Measurements from ENCODE around the gene TRO. TPM values are rescaled to one million over a fixed set of nuclear protein-coding genes. Genes with fewer than 3 reads are reported as not detected.

Gene TRO
- total and polyA plus RNA-seq, 2 donors (not counting 1 experiment from before 2014, with no cell fraction given), result 13.0 to 13.6 TPM

DNA sequence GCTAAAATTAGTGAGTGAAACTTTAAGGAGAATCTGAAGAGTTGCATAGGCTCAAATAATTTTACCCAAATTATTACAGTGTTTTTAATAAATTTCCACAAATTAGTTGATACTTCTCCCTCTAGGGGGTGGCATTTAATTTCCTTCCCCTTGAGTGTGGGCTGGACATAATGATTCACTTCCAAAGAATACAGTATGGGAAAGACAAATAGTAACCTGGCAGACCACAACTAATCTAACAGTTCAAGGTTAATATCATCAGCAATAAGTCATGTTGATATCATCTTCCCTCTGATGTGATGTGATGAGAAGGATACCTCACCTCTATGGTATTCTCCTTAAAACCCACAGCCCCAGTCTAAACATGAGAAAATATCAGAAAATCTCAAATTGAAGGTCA, 57.8 kb downstream of the TRO start:
- no peak overlapping the region for H3K27ac ChIP-seq (ENCODE audit: insufficient read depth, low read length)

DNA sequence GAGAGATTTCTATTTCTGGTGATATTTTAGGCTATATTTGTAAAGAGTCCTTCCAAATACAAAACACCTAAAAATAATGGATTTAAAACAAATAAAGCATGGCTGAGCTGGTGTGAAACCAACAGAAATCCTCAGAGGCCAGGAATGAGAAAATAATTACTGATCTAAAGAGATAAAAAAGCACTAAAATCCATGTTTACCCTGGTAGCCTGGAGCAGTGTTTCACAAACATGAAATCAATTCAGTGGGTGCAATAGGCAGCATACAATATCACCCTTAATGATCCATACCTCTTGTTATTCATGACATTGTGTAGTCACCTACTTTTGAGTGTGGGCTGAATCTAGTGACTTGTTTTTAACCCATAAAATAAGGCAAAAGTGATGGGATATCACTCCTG, 58.8 kb downstream of the TRO start:
- Histone ChIP-seq H3K9me3 (ENCODE audit: control insufficient read depth, insufficient read depth, low read depth, low read length) (no peaks in the 10 kb centered on the region), H3K4me2 (ENCODE audit: extremely low read depth, insufficient read depth, low read length) (no peak overlapping the region), H3K9ac (ENCODE audit: insufficient read depth, low read length) (no peak overlapping the region), H3K4me3 (replicated peaks in 1 of 4; ENCODE audit: control extremely low read depth in 1 of 4, insufficient read depth in 1 of 4, low read depth in 3 of 4, low read length in 4 of 4) (no peak overlapping the region), H3K36me3 (ENCODE audit: control insufficient read depth, insufficient read depth, low read length) (no peaks in the 10 kb centered on the region), H3K4me1 (ENCODE audit: control insufficient read depth, extremely low read depth, insufficient read depth, low read length) (no peaks in the 10 kb centered on the region), H3K27ac (ENCODE audit: insufficient read depth, low read length) (no peak overlapping the region), H3K27me3 (ENCODE audit: control insufficient read depth, insufficient read depth, low read length) (no peaks in the 10 kb centered on the region), H3K79me2 (ENCODE audit: control insufficient read depth, insufficient read depth, low read length) (no peaks in the 10 kb centered on the region), H2AFZ (ENCODE audit: low read length) (no peak overlapping the region), H4K20me1 (ENCODE audit: control insufficient read depth, extremely low read depth, insufficient read depth, low read length) (no peaks in the 10 kb centered on the region)
- TF ChIP-seq EZH2 (IDR thresholded peaks at IDR 0.05; ENCODE audit: low read length, missing control alignments) (no peak), CTCF (conservative IDR thresholded peaks at IDR 0.05 in 1 of 2, IDR thresholded peaks at IDR 0.05 in 1 of 2; ENCODE audit: low read depth in 1 of 2, low read length in 2 of 2) (no peak)
- no peak for DNase-seq (ENCODE audit: low read depth in 2 of 2)

More for the DNA sequence above, 57.8 kb downstream of the TRO start:
- H3K9ac ChIP-seq (ENCODE audit: insufficient read depth, low read length), result no peak overlapping the region
- DNase-seq (ENCODE audit: low read depth in 2 of 2), result peak in 1 of 2 donors; percentile 62
- H3K4me2 ChIP-seq (ENCODE audit: extremely low read depth, insufficient read depth, low read length), result no peak overlapping the region
- no peaks in the 10 kb centered on the region for H3K27me3 ChIP-seq (ENCODE audit: control insufficient read depth, insufficient read depth, low read length)
- TF ChIP-seq CTCF (conservative IDR thresholded peaks at IDR 0.05 in 1 of 2, IDR thresholded peaks at IDR 0.05 in 1 of 2; ENCODE audit: low read depth in 1 of 2, low read length in 2 of 2) (no peak), EZH2 (IDR thresholded peaks at IDR 0.05; ENCODE audit: low read length, missing control alignments) (no peak)
- H3K36me3 ChIP-seq (ENCODE audit: control insufficient read depth, insufficient read depth, low read length), result no peaks in the 10 kb centered on the region
- H4K20me1 ChIP-seq (ENCODE audit: control insufficient read depth, extremely low read depth, insufficient read depth, low read length), result no peaks in the 10 kb centered on the region
- H3K4me3 ChIP-seq (replicated peaks in 1 of 4; ENCODE audit: control extremely low read depth in 1 of 4, insufficient read depth in 1 of 4, low read depth in 3 of 4, low read length in 4 of 4), result no peak overlapping the region
- no peak overlapping the region for H2AFZ ChIP-seq (ENCODE audit: low read length)
- H3K9me3 ChIP-seq (ENCODE audit: control insufficient read depth, insufficient read depth, low read depth, low read length), result no peaks in the 10 kb centered on the region
- no peaks in the 10 kb centered on the region for H3K4me1 ChIP-seq (ENCODE audit: control insufficient read depth, extremely low read depth, insufficient read depth, low read length)
- H3K79me2 ChIP-seq (ENCODE audit: control insufficient read depth, insufficient read depth, low read length), result no peaks in the 10 kb centered on the region

- Histone ChIP-seq H3K36me3 (ENCODE audit: control insufficient read depth, insufficient read depth, low read length) (no peaks in the 10 kb centered on the region), H4K20me1 (ENCODE audit: control insufficient read depth, extremely low read depth, insufficient read depth, low read length) (no peaks in the 10 kb centered on the region), H3K27me3 (ENCODE audit: control insufficient read depth, insufficient read depth, low read length) (no peaks in the 10 kb centered on the region), H3K27ac (ENCODE audit: insufficient read depth, low read length) (no peak overlapping the region), H2AFZ (ENCODE audit: low read length) (no peak overlapping the region), H3K4me1 (ENCODE audit: control insufficient read depth, extremely low read depth, insufficient read depth, low read length) (no peaks in the 10 kb centered on the region), H3K9ac (ENCODE audit: insufficient read depth, low read length) (no peak overlapping the region), H3K9me3 (ENCODE audit: control insufficient read depth, insufficient read depth, low read depth, low read length) (no peaks in the 10 kb centered on the region), H3K4me2 (ENCODE audit: extremely low read depth, insufficient read depth, low read length) (no peak overlapping the region), H3K4me3 (replicated peaks in 1 of 4; ENCODE audit: control extremely low read depth in 1 of 4, insufficient read depth in 1 of 4, low read depth in 3 of 4, low read length in 4 of 4) (no peak overlapping the region), H3K79me2 (ENCODE audit: control insufficient read depth, insufficient read depth, low read length) (no peaks in the 10 kb centered on the region)
- DNase-seq (ENCODE audit: low read depth in 2 of 2), result no peak
- TF ChIP-seq CTCF (conservative IDR thresholded peaks at IDR 0.05 in 1 of 2, IDR thresholded peaks at IDR 0.05 in 1 of 2; ENCODE audit: low read depth in 1 of 2, low read length in 2 of 2) (no peak), EZH2 (IDR thresholded peaks at IDR 0.05; ENCODE audit: low read length, missing control alignments) (no peak)
Measured at GRCh38 chrX:54980334-54980733, 59.7 kb downstream of the TRO start.

Other genes starting within 250 kb of the TRO start
- not detected in 2 replicates for gene ITIH6, start 122.6 kb upstream of the TRO start, total RNA-seq
- gene ITIH6, start 122.6 kb upstream of the TRO start, polyA plus RNA-seq, result not detected in 2 replicates
- 148 and 177 TPM in 2 replicates for gene MAGED2, start 113.1 kb upstream of the TRO start, total RNA-seq
- 205 and 312 TPM in 2 replicates for gene MAGED2, start 113.1 kb upstream of the TRO start, polyA plus RNA-seq
- gene PFKFB1, start 73.4 kb downstream of the TRO start, total RNA-seq, result under 0.01 TPM in 1 of 2 replicates, not detected in the other
- gene PFKFB1, start 73.4 kb downstream of the TRO start, polyA plus RNA-seq, result 0.10 TPM in 1 of 2 replicates, not detected in the other
- 4.6 and 4.8 TPM in 2 replicates for gene APEX2, start 79.5 kb downstream of the TRO start, total RNA-seq
- 11.0 and 19.3 TPM in 2 replicates for gene APEX2, start 79.5 kb downstream of the TRO start, polyA plus RNA-seq
- gene ALAS2, start 110.2 kb downstream of the TRO start, total RNA-seq, result not detected in 2 replicates
- gene ALAS2, start 110.2 kb downstream of the TRO start, polyA plus RNA-seq, result not detected in 2 replicates
- gene PAGE2B, start 154.2 kb downstream of the TRO start, total RNA-seq, result not detected in 2 replicates
- not detected in 2 replicates for gene PAGE2B, start 154.2 kb downstream of the TRO start, polyA plus RNA-seq
- not detected in 2 replicates for gene PAGE2, start 168.2 kb downstream of the TRO start, total RNA-seq
- not detected in 2 replicates for gene PAGE2, start 168.2 kb downstream of the TRO start, polyA plus RNA-seq

All from fibroblast of lung (primary cell).